Thoracic aorta (tissue), 2 donors: ENCODE data around the gene COQ6. TPM values are rescaled to one million over a fixed set of nuclear protein-coding genes. Genes with fewer than 3 reads are reported as not detected.
"Not testable (repeated sequence)": the region's sequence is repeated elsewhere in the genome, so short reads cannot be mapped to it uniquely, and the experiment has no call there.

Experiments
- ATAC-seq: fragments of 150-250 bp; one replicate; pipeline ENCODE4 v1.8.0; 2017; ENCODE audit warnings: low read depth; ENCODE audit not compliant: insufficient number of reproducible peaks, low FRiP score
- DNase-seq: peaks from one replicate; pipeline ENCODE4 v3.0.0-alpha.2; 2020; ENCODE audit warnings: low spot score
- H3K27ac ChIP-seq, 2 donors: fragments of 200-600 bp; sonication (generic); 1 replicate in 1 of 2; 2 replicates in 1 of 2; pipeline ENCODE4 v1.5.1; 2016; ENCODE audit warnings: mild to moderate bottlenecking in 2 of 2, moderate library complexity in 2 of 2
- H3K27me3 ChIP-seq: fragments of 200-600 bp; sonication (generic); replicated peaks from 2 replicates; pipeline ENCODE4 v1.6.0; 2016; ENCODE audit warnings: mild to moderate bottlenecking; ENCODE audit not compliant: insufficient read depth
- H3K36me3 ChIP-seq: fragments of 200-600 bp; sonication (generic); one replicate; pipeline ENCODE4 v1.5.1; 2016
- H3K4me1 ChIP-seq, 2 donors: fragments of 200-600 bp; sonication (generic); 1 replicate in 1 of 2; 2 replicates in 1 of 2; pipeline versions ENCODE4 v1.5.1 to v1.6.0; 2016; ENCODE audit warnings: low read depth in 2 of 2, mild to moderate bottlenecking in 1 of 2; ENCODE audit not compliant: control insufficient read depth in 1 of 2
- H3K4me3 ChIP-seq: fragments of 200-600 bp; sonication (generic); 2 replicates; pipeline ENCODE4 v1.5.1; 2016; ENCODE audit warnings: mild to moderate bottlenecking
- H3K9me3 ChIP-seq: fragments of 200-600 bp; sonication (generic); 2 replicates; pipeline ENCODE4 v1.5.1; 2016
- total RNA-seq, 2 donors: library from RNA; depleted of rRNA; stranded (reverse); fragments of >200 nt; gene quantifications; one replicate each; pipeline versions ENCODE4 v1.1.0 to v1.2.3, GENCODE V29; 2016
- TF ChIP-seq, protein P1 (sequence below): fragments of 200-600 bp; sonication (generic); IDR thresholded peaks from one replicate; pipeline ENCODE4 v1.5.1; 2019; ENCODE audit warnings: antibody characterized with exemption

COQ6 gene
- total RNA-seq, 2 donors from 2014 or later = 46.3 to 57.1 TPM

DNA sequence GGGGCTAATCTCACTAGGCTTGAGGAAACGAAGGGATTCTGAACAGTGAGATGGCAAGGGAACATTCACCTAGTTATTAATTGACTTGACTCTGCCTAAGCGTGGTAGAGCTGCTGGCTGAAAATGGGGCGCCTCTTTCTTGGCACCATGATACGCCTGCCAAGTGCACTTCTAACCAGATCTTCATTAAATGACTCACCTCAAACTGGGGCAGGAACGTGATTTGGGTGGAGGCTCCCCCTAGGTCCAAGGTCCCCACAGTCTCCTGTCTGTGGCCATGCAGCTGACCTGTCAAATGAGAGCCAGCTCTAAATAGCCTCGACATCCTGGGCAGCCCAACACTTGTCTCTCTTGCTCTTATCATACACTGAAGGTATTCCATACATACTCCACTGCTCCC lies 26.0 kb downstream of the COQ6 start:
- H3K9me3 ChIP-seq = no peaks in the 10 kb centered on the region
- H3K27me3 ChIP-seq = no peaks in the 10 kb centered on the region
- ATAC-seq = no peak
- no peak for DNase-seq
- no peaks in the 10 kb centered on the region for H3K4me1 ChIP-seq
- H3K4me3 ChIP-seq = no peak overlapping the region
- H3K36me3 ChIP-seq = peaks cover 3% of the 10 kb centered on the region
- TF ChIP-seq, protein P1, sequence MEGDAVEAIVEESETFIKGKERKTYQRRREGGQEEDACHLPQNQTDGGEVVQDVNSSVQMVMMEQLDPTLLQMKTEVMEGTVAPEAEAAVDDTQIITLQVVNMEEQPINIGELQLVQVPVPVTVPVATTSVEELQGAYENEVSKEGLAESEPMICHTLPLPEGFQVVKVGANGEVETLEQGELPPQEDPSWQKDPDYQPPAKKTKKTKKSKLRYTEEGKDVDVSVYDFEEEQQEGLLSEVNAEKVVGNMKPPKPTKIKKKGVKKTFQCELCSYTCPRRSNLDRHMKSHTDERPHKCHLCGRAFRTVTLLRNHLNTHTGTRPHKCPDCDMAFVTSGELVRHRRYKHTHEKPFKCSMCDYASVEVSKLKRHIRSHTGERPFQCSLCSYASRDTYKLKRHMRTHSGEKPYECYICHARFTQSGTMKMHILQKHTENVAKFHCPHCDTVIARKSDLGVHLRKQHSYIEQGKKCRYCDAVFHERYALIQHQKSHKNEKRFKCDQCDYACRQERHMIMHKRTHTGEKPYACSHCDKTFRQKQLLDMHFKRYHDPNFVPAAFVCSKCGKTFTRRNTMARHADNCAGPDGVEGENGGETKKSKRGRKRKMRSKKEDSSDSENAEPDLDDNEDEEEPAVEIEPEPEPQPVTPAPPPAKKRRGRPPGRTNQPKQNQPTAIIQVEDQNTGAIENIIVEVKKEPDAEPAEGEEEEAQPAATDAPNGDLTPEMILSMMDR = no peak
- H3K27ac ChIP-seq = no peak overlapping the region

DNA sequence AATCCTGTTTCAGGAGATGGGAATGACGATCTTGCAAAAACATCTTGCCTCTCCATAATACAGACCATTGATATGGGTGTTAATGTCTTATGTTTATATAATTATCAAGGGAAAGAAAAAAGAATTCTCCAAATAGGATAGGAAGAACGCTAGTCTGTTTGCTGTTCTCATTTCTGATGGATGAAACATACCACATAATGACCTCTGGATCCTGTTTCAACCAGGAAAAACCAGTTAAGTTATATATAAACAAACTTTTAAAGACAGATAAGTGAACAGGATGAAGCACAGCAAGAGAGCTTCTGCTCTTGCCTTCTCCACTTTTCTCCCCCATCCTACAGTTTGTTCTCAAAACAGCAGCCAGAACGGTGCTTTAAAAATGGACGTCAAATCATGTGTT lies 27.8 kb downstream of the COQ6 start:
- H3K9me3 ChIP-seq = no peaks in the 10 kb centered on the region
- no peak for ATAC-seq
- H3K4me3 ChIP-seq = no peak overlapping the region
- no peak overlapping the region for H3K27ac ChIP-seq
- H3K36me3 ChIP-seq = peaks cover 3% of the 10 kb centered on the region
- no peaks in the 10 kb centered on the region for H3K27me3 ChIP-seq
- no peak for DNase-seq
- TF ChIP-seq, protein P1 = no peak
- no peaks in the 10 kb centered on the region for H3K4me1 ChIP-seq

DNA sequence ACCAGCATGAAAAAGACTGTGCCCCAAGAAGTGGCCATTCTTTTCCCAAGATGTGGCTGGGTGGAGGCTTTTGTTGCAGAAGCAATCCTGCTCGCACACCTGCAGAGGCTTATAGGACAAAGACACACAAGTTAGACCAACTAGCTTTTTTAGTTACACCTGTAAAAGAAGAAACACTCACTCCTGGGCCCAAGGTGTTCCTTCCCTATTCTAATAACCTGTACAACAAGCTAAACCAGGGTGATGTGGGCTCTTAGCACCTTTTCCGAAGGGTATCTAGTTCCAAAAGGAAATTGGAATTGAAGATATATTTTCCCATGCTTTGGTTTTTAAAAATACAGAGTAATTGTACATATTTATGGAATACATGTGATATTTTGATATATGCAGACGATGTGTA lies 38.0 kb downstream of the COQ6 start:
- DNase-seq (no peak), ATAC-seq (no peak)
- TF ChIP-seq, protein P1 = no peak
- no peak overlapping the region for H3K27ac ChIP-seq
- H3K27me3 ChIP-seq = no peaks in the 10 kb centered on the region
- peaks cover 3% of the 10 kb centered on the region for H3K36me3 ChIP-seq
- H3K4me3 ChIP-seq = no peak overlapping the region
- no peaks in the 10 kb centered on the region for H3K4me1 ChIP-seq
- no peaks in the 10 kb centered on the region for H3K9me3 ChIP-seq

DNA sequence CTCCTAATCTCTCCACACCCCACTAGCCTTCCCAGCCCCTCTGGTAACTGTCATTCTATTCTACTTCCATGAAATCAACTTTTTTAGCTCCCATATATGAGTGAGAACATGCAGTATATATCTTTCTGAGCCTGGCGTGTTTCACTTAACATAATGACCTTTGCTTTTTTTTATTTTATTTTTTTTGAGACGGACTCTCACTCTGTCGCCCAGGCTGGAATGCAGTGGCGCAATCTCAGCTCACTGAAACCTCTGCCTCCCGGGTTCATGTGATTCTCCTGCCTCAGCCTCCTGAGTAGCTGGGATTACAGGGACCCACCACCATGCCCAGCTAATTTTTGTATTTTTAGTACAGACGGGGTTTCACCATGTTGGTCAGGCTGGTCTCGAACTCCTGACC lies 38.6 kb downstream of the COQ6 start:
- not testable (repeated sequence) for H3K36me3 ChIP-seq, H3K4me3 ChIP-seq, ATAC-seq, H3K4me1 ChIP-seq, H3K27ac ChIP-seq, H3K27me3 ChIP-seq, DNase-seq, H3K9me3 ChIP-seq

DNA sequence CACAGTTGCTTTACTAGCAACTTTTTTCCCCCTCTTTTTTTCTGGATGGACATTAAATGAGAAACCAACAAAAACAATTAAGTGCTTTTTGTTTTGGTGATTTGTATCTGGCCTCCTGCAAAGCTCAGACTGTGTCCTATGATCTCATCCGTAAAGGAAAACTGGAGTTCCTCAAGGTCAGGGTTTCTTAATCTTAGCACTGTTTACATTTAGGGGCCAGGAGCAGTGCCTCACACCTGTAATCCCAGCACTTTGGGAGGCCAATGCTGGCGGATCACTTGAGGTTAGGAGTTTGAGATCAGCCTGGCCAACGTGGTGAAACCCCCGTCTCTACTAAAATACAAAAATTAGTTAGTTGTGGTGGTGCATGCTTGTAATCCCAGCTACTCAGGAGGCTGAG lies 41.0 kb downstream of the COQ6 start:
- no peaks in the 10 kb centered on the region for H3K36me3 ChIP-seq
- no peaks in the 10 kb centered on the region for H3K27me3 ChIP-seq
- no peak overlapping the region for H3K4me3 ChIP-seq
- TF ChIP-seq, protein P1 = no peak
- H3K9me3 ChIP-seq = no peaks in the 10 kb centered on the region
- H3K27ac ChIP-seq = no peak overlapping the region
- ATAC-seq = no peak
- no peak for DNase-seq
- no peaks in the 10 kb centered on the region for H3K4me1 ChIP-seq

DNA sequence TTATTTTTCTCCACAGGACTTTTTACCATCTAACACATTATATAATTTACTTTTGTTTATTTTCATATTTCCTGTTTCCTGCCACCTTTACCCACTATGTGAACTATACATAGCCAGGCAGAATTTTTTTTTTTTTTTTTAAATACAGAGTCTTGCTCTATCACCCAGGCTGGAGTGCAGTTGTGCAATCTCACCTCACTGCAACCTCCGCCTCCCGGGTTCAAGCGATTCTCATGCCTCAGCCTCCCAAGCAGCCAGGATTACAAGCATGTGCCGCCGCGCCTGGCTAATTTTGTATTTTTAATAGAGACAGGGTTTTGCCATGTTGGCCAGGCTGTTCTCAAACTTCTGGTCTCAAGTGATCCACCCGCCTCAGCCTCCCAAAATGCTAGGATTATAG lies 44.8 kb downstream of the COQ6 start:
- H3K9me3 ChIP-seq, DNase-seq, H3K27me3 ChIP-seq, H3K36me3 ChIP-seq, H3K4me1 ChIP-seq, ATAC-seq, H3K4me3 ChIP-seq, H3K27ac ChIP-seq: not testable (repeated sequence)
